Right ventricle myocardium superior (tissue), 1 donor: ENCODE measurements around the gene FAM181A. TPM values are rescaled to one million over a fixed set of nuclear protein-coding genes. Genes with fewer than 3 reads are reported as not detected.

Source experiments
- ATAC-seq: fragments of 200-7000 bp; cut with Tn5 transposase; one replicate; pipeline ENCODE4 v1.9.1; 2020; ENCODE audit warnings: mild to moderate bottlenecking; ENCODE audit not compliant: poor library complexity
- DNase-seq: peaks from one replicate; pipeline ENCODE4 v3.0.0-alpha.2; 2020
- intact Hi-C: fragments of 100-400 bp; cut with DNase I; formaldehyde crosslinking; loops from one replicate; pipeline ENCODE4 v1.11.2; 2022
- microRNA-seq: library from miRNA; unstranded; fragments of <30 nt; microRNA quantifications from one replicate; pipeline ENCODE4 v1.2.0, GENCODE V29; 2020
- total RNA-seq: library from RNA; stranded (reverse); fragmentation: NEBNext Ultra II Directional; extraction: Animal tissue kit (Norgen Biotek cat#: 25700); gene quantifications from one replicate; pipeline ENCODE4 v1.2.1, GENCODE V29; 2021
- donor health status: DM: no; HTN: yes; CAD: no; lungs with severe emphysema.

The FAM181A gene
- total RNA-seq, 1 donor from 2014 or later: not detected

DNA sequence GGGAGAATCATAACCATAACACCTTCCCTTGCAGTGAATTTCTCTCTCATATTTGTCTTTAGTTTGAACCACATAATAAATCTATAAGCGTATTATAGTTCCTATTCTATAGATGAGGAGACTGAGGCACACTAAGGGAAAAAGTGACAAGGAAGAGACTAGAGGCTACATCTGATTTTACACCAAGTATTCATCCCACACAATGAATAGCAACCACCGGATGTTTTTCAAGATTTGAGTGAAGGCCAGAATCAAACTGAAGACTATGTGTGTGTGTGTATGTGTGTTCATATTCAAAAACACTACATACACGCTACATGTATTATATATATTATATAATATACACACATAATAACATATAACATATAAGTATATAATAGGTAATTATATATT, 44.5 kb downstream of the FAM181A start:
- ATAC-seq (no peak), DNase-seq (no peak)
- intact Hi-C loops: no loop called here

DNA sequence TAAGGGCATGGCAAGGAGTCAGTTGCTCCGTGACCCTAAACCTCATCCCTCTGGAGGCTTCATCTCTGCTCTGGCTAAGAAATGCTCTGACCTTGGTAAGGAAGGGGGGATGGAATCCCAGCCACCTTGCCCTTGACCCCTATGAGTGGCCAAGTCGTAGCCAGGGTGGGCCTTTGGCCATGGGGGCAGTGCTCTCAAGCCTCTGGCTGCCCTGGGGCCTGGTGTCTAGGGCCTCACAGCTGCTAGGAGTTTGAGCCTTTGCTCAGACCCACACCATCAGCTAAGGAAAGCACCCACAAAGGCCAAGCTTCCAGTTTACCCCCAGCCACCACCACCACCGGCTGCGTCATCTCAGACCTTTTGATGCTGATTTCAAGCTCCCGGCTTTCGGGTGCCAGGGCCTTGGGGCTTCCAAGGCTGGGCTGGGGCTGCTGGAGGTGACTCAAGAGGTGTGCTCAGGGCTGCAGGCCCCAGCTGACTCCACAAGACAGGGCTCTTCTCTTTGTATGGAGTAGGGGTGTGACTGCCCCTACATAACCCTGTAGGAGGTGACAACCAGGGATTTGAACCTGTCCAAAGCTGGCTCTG, 45.6 kb downstream of the FAM181A start:
- intact Hi-C loops: no loop called here
- ATAC-seq (no peak), DNase-seq (no peak)

DNA sequence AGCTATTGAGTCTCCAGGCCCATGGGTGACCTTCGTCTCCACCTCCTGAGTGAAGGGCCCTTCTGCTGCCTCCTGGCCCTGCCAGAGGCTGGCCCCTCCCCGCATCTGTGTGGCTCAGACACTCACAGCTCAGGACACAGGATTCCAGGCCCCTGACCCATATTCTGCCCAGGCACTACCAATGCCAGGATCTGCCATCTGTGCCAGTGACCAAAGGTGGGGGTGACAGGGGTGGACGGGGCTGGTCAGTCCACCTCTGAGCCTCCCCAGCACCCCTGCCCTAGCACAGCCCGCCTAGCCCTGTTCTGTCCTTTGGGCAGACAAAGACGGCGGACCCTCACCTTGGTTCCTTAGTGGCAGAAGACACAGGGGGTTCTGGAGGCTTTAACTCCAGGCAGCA, 46.5 kb downstream of the FAM181A start:
- no peak for DNase-seq
- intact Hi-C loops: no loop called here
- peak; percentile 13 for ATAC-seq

DNA sequence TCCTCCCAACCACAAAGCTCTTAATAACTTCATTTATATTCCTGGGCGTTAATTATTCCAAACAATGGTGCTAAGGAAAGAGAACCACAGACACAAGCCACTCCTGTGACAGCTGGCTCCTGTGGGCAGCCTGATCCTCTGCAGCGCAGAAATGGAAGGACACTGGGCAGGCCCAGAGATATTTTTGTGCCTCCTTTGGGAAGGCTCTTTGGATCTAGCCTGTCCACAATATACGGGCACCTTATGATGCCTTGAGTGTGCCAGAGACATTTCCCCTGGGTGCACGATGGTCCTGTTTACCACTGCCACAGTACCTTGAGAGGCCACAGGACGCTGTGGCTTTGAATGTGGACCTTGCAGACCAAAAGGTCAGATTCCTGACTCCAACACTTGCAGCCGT, 47.2 kb downstream of the FAM181A start:
- intact Hi-C loops: no loop called here
- DNase-seq: no peak
- peak; percentile 19 for ATAC-seq

DNA sequence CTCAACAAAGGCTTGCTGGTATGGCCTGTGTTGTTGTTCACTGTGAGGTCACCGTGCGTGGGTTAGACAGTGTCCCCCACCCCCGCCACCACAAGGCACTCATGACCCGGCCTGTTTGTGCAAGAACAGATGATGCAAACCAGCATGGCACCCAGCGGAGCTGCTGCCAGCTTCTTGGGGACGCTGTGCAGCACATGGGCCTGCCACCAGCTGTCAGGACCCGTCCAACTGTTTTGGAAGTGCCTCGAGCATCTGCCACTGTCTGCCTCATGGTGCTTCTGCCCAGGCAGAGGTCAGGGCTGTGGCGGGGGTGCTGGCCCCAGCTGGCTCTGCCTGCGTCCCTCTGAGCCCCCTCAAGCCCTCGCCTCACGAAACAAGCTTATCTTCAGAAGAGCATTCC, 47.7 kb downstream of the FAM181A start:
- DNase-seq (peak; percentile 66), ATAC-seq (peak; percentile 50)
- intact Hi-C loops: no loop called here

DNA sequence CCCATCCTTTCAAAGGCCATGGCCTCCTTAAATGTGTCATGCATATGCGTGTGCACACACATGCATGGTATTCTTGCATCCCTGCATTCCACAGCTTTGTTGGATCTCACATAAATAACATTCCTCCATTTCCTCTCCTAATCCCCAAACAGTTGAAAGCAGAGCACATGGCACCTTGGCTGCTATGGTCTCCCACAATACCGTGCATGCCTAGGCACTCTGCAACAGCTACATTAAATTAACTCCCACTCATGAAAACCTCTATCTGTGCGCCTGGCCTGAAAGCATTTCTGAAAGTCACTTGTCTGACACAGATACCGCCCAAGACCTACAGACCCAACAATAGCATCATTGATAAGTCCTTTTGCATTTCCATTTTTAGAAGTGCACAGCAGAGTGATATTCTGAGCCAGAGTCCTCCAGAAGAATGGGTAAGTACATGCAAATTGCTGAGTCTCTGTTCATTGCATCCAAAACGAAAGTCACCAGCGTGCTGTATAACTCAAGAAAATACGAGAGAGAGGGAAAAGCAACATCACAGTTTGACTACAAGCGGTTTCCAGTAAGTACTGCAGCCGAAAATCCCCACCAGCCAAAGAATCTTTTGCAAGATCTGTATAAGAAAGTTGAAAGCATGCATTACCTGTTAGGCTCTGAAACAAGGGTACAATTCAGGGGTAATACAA, 48.8 kb downstream of the FAM181A start:
- ATAC-seq (peak; percentile 57), DNase-seq (no peak)
- intact Hi-C loops: no loop called here

DNA sequence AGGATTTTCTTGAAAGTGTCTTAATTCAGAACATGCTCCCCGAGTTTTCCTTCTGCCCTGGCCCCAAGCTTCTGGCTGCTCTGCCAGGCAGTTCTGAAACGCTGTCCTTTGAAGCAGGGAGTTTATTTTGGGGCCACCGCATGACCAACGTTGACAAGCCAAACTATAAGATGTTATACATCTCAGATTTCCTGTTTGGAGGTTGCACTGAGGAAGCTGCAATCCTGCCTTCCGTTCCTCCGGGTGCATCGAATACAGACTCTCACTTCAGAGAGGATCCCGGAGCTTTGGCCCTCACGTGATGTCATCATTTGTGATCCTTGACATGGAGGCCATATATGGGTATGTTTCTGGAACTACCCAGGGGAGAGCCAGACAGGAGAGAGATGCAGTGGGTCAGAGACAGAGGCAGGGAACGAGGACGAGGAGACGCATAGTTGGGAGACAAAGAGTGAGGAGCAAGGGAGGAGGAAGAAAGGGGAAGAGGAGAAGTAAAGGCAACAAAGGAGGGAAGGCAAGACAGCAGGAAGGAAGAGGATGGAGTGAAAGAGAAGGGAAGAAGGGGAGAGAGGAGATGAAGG, 49.4 kb downstream of the FAM181A start, which contains the start of gene ASB2:
Gene ASB2 (minus strand): TSS at position 94 of the 581 bp plus-strand sequence. CDS start 12,031 bp downstream, outside the sequence.
- no peak for DNase-seq
- intact Hi-C loops: no loop called here
- peak; percentile 52 for ATAC-seq

DNA sequence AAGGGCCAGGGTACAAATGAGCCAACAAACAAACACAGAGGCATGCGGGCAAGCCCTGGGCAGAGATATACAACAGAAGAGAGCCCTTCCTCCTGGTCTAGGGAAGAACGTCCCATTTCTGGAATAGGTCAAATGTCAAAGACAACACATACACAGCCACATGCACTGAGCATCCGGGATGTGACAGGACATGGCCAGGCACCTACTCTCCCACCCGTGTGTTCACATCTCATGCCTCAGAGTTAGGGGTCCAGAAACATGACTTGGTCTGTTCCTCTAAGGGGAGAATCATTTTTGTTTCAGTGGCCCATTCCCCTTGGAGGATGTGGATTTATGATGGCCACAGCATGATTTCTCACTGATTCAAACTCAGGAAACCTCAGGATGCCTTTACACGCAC, 50.0 kb downstream of the FAM181A start:
- ATAC-seq: no peak
- no peak for DNase-seq
- intact Hi-C loops: no loop called here

DNA sequence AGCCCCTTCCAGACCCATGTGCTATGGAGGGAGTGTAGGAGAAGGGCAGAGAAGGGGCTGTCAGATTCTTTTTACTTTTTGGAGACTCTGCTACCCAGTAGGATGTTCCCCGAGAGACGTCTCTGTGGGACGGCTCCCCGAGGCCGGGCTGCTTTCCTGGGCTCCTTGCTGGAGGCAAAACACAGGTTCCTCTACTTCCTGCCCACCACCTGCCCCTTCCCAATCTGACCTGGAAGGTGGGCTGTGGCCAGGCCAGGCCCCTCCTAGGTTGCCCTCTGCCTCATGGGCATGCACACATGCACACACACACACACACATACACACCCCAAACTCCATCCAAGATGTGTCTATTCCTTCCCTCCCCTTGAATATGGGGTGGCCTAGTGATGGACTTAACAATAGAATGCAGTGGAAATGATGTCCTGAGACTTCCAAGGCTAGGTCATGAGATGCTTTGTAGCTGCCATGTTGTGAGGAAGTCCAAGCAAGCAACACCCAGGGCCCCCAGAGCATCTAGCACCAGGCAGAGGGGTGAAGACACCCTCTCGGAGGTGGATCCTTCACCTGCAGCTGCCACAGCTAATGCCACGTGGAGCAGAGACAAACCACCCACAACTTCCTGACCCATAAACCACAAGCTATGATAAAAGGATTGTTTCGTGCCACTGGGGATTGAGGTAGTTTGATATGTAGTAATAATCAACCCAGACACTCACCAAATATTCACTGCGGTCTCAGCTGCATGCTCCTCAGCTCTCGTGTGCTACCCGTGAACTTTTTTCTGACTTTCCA, 50.8 kb downstream of the FAM181A start:
- intact Hi-C loops: no loop called here
- ATAC-seq: no peak
- DNase-seq: no peak

DNA sequence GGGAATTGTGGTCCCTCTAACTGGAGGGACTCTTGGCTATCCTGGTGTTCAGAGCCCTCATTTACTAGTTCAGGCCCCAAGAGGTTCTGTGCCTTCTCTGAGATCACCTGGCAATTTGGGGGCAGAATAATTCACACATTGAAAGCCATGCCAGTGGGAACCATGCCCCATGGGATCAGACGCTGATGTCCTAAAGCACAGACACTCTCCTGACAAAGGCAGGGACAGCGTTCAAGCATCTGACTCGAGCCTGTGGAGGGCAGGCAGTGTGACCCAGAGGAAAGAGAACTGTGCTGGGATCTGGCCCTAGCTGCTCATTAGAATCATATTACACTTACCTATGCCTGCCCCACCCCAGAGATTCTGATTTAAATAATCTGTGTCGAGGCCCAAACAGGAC, 51.6 kb downstream of the FAM181A start:
- intact Hi-C loops: no loop called here
- ATAC-seq (no peak), DNase-seq (no peak)

Small RNAs within 50 kb of the gene (microRNA-seq; reads per million reads assigned to microRNA genes)
- not detected for gene MIR4506

Other genes with a start within 250 kb of the FAM181A start
- 8.4 TPM for gene PRIMA1, start 138.9 kb upstream of the FAM181A start, total RNA-seq
- 297 TPM for gene ASB2, start 49.2 kb downstream of the FAM181A start, total RNA-seq
- gene CCDC197, start 70.0 kb downstream of the FAM181A start, total RNA-seq: 1.3 TPM
- 0.56 TPM for gene OTUB2, start 99.0 kb downstream of the FAM181A start, total RNA-seq
- 181 TPM for gene DDX24, start 153.9 kb downstream of the FAM181A start, total RNA-seq
- gene IFI27L1, start 154.0 kb downstream of the FAM181A start, total RNA-seq: 11.6 TPM
- gene IFI27, start 183.4 kb downstream of the FAM181A start, total RNA-seq: 132 TPM
- 50.1 TPM for gene IFI27L2, start 202.3 kb downstream of the FAM181A start, total RNA-seq
- not detected for gene PPP4R4, start 247.0 kb downstream of the FAM181A start, total RNA-seq